ENCODE measurements around the gene IQCM. TPM values are rescaled to one million over a fixed set of nuclear protein-coding genes. Genes with fewer than 3 reads are reported as not detected.

The IQCM gene
- total RNA-seq, 1 experiment from 2014 or later, result not detected

- ChIA-PET POLR2A (no interaction called here), CTCF (no interaction called here)
- no peak for DNase-seq
- H3K27me3 Mint-ChIP-seq (ENCODE audit: insufficient read depth, unreplicated experiment), result no peaks in the 10 kb centered on the region
- peak overlapping the region; percentile 2 for H3K4me3 Mint-ChIP-seq (ENCODE audit: unreplicated experiment)
- Histone ChIP-seq H3K36me3 (ENCODE audit: control insufficient read depth, insufficient read depth, low read length) (no peaks in the 10 kb centered on the region; the same call in 1 of the 2 replicates), H3K4me1 (no peaks in the 10 kb centered on the region), H3K9me3 (no peaks in the 10 kb centered on the region), H3K4me3 (ENCODE audit: low read depth, low read length) (no peak overlapping the region), H3K27me3 (replicated peaks; ENCODE audit: control insufficient read depth, insufficient read depth, low read length) (no peaks in the 10 kb centered on the region)
- H3K9me3 Mint-ChIP-seq (ENCODE audit: unreplicated experiment), result peaks cover 15% of the 10 kb centered on the region
- no TSS peak for BruUV-seq (replicated peaks)
- no peak for TF ChIP-seq CTCF (IDR thresholded peaks at IDR 0.05; ENCODE audit: insufficient read depth in 1 of 2, low read depth in 1 of 2, low read length in 1 of 2, severe bottlenecking in 1 of 2, unreplicated experiment in 1 of 2)
- intact Hi-C loops (cut with micrococcal nuclease; ENCODE audit: unreplicated experiment), result no loop called here
- H3K27ac Mint-ChIP-seq (ENCODE audit: unreplicated experiment), result no peak overlapping the region
- no peaks in the 10 kb centered on the region for H3K36me3 Mint-ChIP-seq (ENCODE audit: insufficient read depth, unreplicated experiment)
- H3K4me1 Mint-ChIP-seq (ENCODE audit: low read depth, unreplicated experiment), result peaks cover 7% of the 10 kb centered on the region
These were observed 411.5 kb downstream of the IQCM start for GRCh38 chr4:149404143-149404542.

GRCh38 chr4:149403081-149403480 is 412.6 kb downstream of the IQCM start:
- DNase-seq, result no peak
- H3K4me3 ChIP-seq (ENCODE audit: low read depth, low read length), result no peak overlapping the region
- H3K27me3 ChIP-seq (replicated peaks; ENCODE audit: control insufficient read depth, insufficient read depth, low read length), result no peaks in the 10 kb centered on the region
- Mint-ChIP-seq H3K9me3 (ENCODE audit: unreplicated experiment) (peaks cover 15% of the 10 kb centered on the region), H3K36me3 (ENCODE audit: insufficient read depth, unreplicated experiment) (no peaks in the 10 kb centered on the region), H3K4me3 (ENCODE audit: unreplicated experiment) (no peak overlapping the region), H3K27ac (ENCODE audit: unreplicated experiment) (no peak overlapping the region), H3K4me1 (ENCODE audit: low read depth, unreplicated experiment) (peaks cover 7% of the 10 kb centered on the region), H3K27me3 (ENCODE audit: insufficient read depth, unreplicated experiment) (no peaks in the 10 kb centered on the region)
- TF ChIP-seq CTCF (IDR thresholded peaks at IDR 0.05; ENCODE audit: insufficient read depth in 1 of 2, low read depth in 1 of 2, low read length in 1 of 2, severe bottlenecking in 1 of 2, unreplicated experiment in 1 of 2), result no peak
- no peaks in the 10 kb centered on the region for H3K9me3 ChIP-seq
- no peaks in the 10 kb centered on the region for H3K4me1 ChIP-seq
- POLR2A ChIA-PET, result no interaction called here
- H3K36me3 ChIP-seq (ENCODE audit: control insufficient read depth, insufficient read depth, low read length), result no peaks in the 10 kb centered on the region; the same call in 1 of the 2 replicates
- no TSS peak for BruUV-seq (replicated peaks)
- intact Hi-C loops (cut with micrococcal nuclease; ENCODE audit: unreplicated experiment), result no loop called here
- CTCF ChIA-PET, result no interaction called here

GRCh38 chr4:149398993-149399392 is 416.6 kb downstream of the IQCM start:
- H3K4me3 ChIP-seq (ENCODE audit: low read depth, low read length), result no peak overlapping the region
- peaks cover under 1% of the 10 kb centered on the region for H3K4me1 Mint-ChIP-seq (ENCODE audit: low read depth, unreplicated experiment)
- H3K9me3 ChIP-seq, result no peaks in the 10 kb centered on the region
- DNase-seq, result no peak
- no peak overlapping the region for H3K4me3 Mint-ChIP-seq (ENCODE audit: unreplicated experiment)
- H3K9me3 Mint-ChIP-seq (ENCODE audit: unreplicated experiment), result no peaks in the 10 kb centered on the region
- ChIA-PET CTCF (no interaction called here), POLR2A (no interaction called here)
- H3K27me3 Mint-ChIP-seq (ENCODE audit: insufficient read depth, unreplicated experiment), result no peaks in the 10 kb centered on the region
- H3K27me3 ChIP-seq (replicated peaks; ENCODE audit: control insufficient read depth, insufficient read depth, low read length), result no peaks in the 10 kb centered on the region
- H3K4me1 ChIP-seq, result no peaks in the 10 kb centered on the region
- intact Hi-C loops (cut with micrococcal nuclease; ENCODE audit: unreplicated experiment), result no loop called here
- H3K27ac Mint-ChIP-seq (ENCODE audit: unreplicated experiment), result no peak overlapping the region
- H3K36me3 ChIP-seq (ENCODE audit: control insufficient read depth, insufficient read depth, low read length), result no peaks in the 10 kb centered on the region
- no peak for TF ChIP-seq CTCF (IDR thresholded peaks at IDR 0.05; ENCODE audit: insufficient read depth in 1 of 2, low read depth in 1 of 2, low read length in 1 of 2, severe bottlenecking in 1 of 2, unreplicated experiment in 1 of 2)
- no peaks in the 10 kb centered on the region for H3K36me3 Mint-ChIP-seq (ENCODE audit: insufficient read depth, unreplicated experiment)
- no TSS peak for BruUV-seq (replicated peaks)

All from Caco-2 (cell line).